ENCODE results near the gene PRDM13. TPM values are rescaled to one million over a fixed set of nuclear protein-coding genes. Genes with fewer than 3 reads are reported as not detected.

Gene PRDM13
- total RNA-seq, 1 experiment from 2014 or later: 1.3 TPM

GRCh38 chr6:99587792-99588191, 18.8 kb upstream of the PRDM13 start:
- TF ChIP-seq CTCF (IDR thresholded peaks at IDR 0.05; ENCODE audit: unreplicated experiment): no peak
- Mint-ChIP-seq H3K36me3 (ENCODE audit: insufficient read depth, unreplicated experiment) (peaks cover 11% of the 10 kb centered on the region), H3K9me3 (ENCODE audit: low read depth, unreplicated experiment) (no peaks in the 10 kb centered on the region), H3K27me3 (ENCODE audit: unreplicated experiment) (peaks cover 40% of the 10 kb centered on the region), H3K4me1 (ENCODE audit: low read depth, unreplicated experiment) (peaks cover 10% of the 10 kb centered on the region), H3K27ac (ENCODE audit: unreplicated experiment) (no peak overlapping the region), H3K4me3 (ENCODE audit: low read depth, unreplicated experiment) (no peak overlapping the region)
- CTCF ChIA-PET: interaction anchor here (1.1 to 2.1 kb wide), 2 partner anchors 22 to 235 kb away, joined by 5 to 7 read pairs; no protein-coding TSS in a partner anchor
- intact Hi-C loops (cut with micrococcal nuclease; ENCODE audit: unreplicated experiment): loop anchor here (1.0 to 5.0 kb wide), 3 partner anchors 149 to 235 kb away; no protein-coding TSS in a partner anchor
- no peak for DNase-seq
- BruUV-seq (replicated peaks): no TSS peak

GRCh38 chr6:99588618-99589289, 17.9 kb upstream of the PRDM13 start:
- BruUV-seq (replicated peaks): no TSS peak
- peak; percentile 82 for DNase-seq
- Mint-ChIP-seq H3K9me3 (ENCODE audit: low read depth, unreplicated experiment) (no peaks in the 10 kb centered on the region), H3K4me3 (ENCODE audit: low read depth, unreplicated experiment) (peak overlapping the region; percentile 95), H3K36me3 (ENCODE audit: insufficient read depth, unreplicated experiment) (peaks cover 11% of the 10 kb centered on the region), H3K27ac (ENCODE audit: unreplicated experiment) (no peak overlapping the region), H3K27me3 (ENCODE audit: unreplicated experiment) (peaks cover 49% of the 10 kb centered on the region), H3K4me1 (ENCODE audit: low read depth, unreplicated experiment) (peaks cover 10% of the 10 kb centered on the region)
- TF ChIP-seq CTCF (IDR thresholded peaks at IDR 0.05; ENCODE audit: unreplicated experiment): no peak
- CTCF ChIA-PET: interaction anchor here (0.9 to 2.1 kb wide), 5 partner anchors 20 to 234 kb away, joined by 3 to 7 read pairs (median 4); partner anchors contain the start of gene CCNC
- intact Hi-C loops (cut with micrococcal nuclease; ENCODE audit: unreplicated experiment): loop anchor here (1.0 to 5.0 kb wide), 3 partner anchors 148 to 234 kb away; no protein-coding TSS in a partner anchor

- CTCF ChIA-PET: interaction anchor here (0.9 to 2.1 kb wide), 3 partner anchors 157 to 233 kb away, joined by 3 to 7 read pairs (median 4); no protein-coding TSS in a partner anchor
- BruUV-seq (replicated peaks): no TSS peak
- intact Hi-C loops (cut with micrococcal nuclease; ENCODE audit: unreplicated experiment): loop anchor here (2.0 to 5.0 kb wide), 2 partner anchors 148 to 233 kb away; no protein-coding TSS in a partner anchor
- peaks cover 55% of the 10 kb centered on the region for H3K27me3 Mint-ChIP-seq (ENCODE audit: unreplicated experiment)
- no peak for TF ChIP-seq CTCF (IDR thresholded peaks at IDR 0.05; ENCODE audit: unreplicated experiment)
- H3K4me1 Mint-ChIP-seq (ENCODE audit: low read depth, unreplicated experiment): peaks cover 10% of the 10 kb centered on the region
- H3K36me3 Mint-ChIP-seq (ENCODE audit: insufficient read depth, unreplicated experiment): peaks cover 11% of the 10 kb centered on the region
- no peak overlapping the region for H3K27ac Mint-ChIP-seq (ENCODE audit: unreplicated experiment)
- H3K4me3 Mint-ChIP-seq (ENCODE audit: low read depth, unreplicated experiment): peak overlapping the region; percentile 95
- H3K9me3 Mint-ChIP-seq (ENCODE audit: low read depth, unreplicated experiment): no peaks in the 10 kb centered on the region
- peak; percentile 37 for DNase-seq
Measured at GRCh38 chr6:99589290-99589672, 17.4 kb upstream of the PRDM13 start.

GRCh38 chr6:99589907-99590493, 16.6 kb upstream of the PRDM13 start:
- H3K4me1 Mint-ChIP-seq (ENCODE audit: low read depth, unreplicated experiment): peaks cover 10% of the 10 kb centered on the region
- no TSS peak for BruUV-seq (replicated peaks)
- no peak for DNase-seq
- peaks cover 11% of the 10 kb centered on the region for H3K36me3 Mint-ChIP-seq (ENCODE audit: insufficient read depth, unreplicated experiment)
- H3K4me3 Mint-ChIP-seq (ENCODE audit: low read depth, unreplicated experiment): peak overlapping the region; percentile 95
- intact Hi-C loops (cut with micrococcal nuclease; ENCODE audit: unreplicated experiment): loop anchor here (2.0 to 5.0 kb wide), 2 partner anchors 147 to 232 kb away; no protein-coding TSS in a partner anchor
- peaks cover 62% of the 10 kb centered on the region for H3K27me3 Mint-ChIP-seq (ENCODE audit: unreplicated experiment)
- no peak for TF ChIP-seq CTCF (IDR thresholded peaks at IDR 0.05; ENCODE audit: unreplicated experiment)
- no peak overlapping the region for H3K27ac Mint-ChIP-seq (ENCODE audit: unreplicated experiment)
- CTCF ChIA-PET: no interaction called here
- no peaks in the 10 kb centered on the region for H3K9me3 Mint-ChIP-seq (ENCODE audit: low read depth, unreplicated experiment)
